Measurements from ENCODE around the gene NUP210.

Gene NUP210

DNA sequence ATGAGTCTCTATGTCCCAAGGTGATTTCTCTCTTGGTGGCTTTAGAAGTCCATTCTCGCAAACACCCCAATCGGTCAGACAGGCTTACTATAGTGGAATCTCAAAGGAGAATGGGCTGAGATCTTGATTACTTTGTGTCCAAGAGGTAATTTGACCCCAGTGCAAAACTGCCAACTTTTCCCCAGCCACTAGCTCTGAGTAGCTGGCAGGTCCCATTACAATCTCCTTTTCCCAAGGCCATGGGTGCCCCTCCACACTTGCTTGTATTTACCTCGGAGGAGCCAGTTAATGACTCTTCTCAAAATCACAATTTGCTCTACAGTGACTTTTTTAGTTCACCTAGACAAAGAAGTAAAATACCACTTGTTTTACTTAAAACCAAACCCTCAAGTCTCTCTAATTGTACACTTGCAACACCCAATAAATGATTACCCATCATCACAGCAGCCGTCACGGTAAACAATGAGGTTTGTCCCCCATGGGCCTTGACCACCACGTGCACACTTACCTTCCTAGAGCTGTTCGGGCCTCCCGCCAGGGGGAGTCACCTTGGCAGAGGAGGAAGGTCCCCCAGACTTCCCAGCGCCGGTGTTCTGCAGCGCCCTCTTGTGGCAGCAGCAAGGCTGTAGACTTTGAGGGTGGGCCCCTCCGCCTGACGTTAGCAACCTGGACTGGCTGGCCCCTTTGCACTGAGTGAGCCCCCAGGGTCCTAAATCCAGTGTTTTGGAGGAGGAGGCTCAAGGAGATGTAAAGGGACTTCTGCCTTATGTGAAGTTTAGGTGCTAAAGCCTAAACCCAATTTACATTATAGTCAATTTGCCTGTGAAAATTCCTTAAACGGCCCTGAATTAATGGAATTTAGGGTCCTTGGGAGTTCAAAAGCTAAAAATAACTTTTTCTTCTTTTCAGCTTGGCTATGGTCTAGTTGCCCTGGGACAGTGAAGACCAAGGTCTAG lies 41.3 kb upstream of the NUP210 start:
- TF ChIP-seq, protein P1, sequence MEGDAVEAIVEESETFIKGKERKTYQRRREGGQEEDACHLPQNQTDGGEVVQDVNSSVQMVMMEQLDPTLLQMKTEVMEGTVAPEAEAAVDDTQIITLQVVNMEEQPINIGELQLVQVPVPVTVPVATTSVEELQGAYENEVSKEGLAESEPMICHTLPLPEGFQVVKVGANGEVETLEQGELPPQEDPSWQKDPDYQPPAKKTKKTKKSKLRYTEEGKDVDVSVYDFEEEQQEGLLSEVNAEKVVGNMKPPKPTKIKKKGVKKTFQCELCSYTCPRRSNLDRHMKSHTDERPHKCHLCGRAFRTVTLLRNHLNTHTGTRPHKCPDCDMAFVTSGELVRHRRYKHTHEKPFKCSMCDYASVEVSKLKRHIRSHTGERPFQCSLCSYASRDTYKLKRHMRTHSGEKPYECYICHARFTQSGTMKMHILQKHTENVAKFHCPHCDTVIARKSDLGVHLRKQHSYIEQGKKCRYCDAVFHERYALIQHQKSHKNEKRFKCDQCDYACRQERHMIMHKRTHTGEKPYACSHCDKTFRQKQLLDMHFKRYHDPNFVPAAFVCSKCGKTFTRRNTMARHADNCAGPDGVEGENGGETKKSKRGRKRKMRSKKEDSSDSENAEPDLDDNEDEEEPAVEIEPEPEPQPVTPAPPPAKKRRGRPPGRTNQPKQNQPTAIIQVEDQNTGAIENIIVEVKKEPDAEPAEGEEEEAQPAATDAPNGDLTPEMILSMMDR (IDR thresholded peaks at IDR 0.05; ENCODE audit: insufficient read depth, low read depth, low read length, missing control alignments): peak; percentile 93
- no peak overlapping the region for H3K4me3 ChIP-seq (ENCODE audit: low read depth, low read length)
- peak; percentile 90 for DNase-seq (ENCODE audit: low read depth)

DNA sequence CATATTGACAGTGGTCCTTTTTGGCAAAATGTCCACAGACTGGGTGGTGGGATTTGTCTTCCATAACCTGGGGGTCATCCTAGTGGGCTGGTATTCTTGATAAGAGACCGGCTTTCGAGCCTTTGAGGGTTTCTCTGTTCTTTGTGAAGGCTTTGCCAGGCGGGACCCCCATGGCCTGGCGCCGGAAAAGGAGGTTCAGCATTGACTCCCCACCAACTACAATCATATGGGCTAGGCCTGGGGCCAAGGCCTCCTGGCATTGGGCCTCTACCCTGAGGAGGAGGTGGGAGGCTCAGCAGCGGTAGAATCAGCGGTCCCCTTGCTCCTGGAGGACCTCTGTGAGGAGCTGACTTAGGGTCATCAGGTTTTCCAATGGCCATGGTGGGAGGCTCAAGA lies 40.2 kb upstream of the NUP210 start:
- TF ChIP-seq, protein P1 (IDR thresholded peaks at IDR 0.05; ENCODE audit: insufficient read depth, low read depth, low read length, missing control alignments): no peak
- H3K4me3 ChIP-seq (ENCODE audit: low read depth, low read length): no peak overlapping the region
- no peak for DNase-seq (ENCODE audit: low read depth)

DNA sequence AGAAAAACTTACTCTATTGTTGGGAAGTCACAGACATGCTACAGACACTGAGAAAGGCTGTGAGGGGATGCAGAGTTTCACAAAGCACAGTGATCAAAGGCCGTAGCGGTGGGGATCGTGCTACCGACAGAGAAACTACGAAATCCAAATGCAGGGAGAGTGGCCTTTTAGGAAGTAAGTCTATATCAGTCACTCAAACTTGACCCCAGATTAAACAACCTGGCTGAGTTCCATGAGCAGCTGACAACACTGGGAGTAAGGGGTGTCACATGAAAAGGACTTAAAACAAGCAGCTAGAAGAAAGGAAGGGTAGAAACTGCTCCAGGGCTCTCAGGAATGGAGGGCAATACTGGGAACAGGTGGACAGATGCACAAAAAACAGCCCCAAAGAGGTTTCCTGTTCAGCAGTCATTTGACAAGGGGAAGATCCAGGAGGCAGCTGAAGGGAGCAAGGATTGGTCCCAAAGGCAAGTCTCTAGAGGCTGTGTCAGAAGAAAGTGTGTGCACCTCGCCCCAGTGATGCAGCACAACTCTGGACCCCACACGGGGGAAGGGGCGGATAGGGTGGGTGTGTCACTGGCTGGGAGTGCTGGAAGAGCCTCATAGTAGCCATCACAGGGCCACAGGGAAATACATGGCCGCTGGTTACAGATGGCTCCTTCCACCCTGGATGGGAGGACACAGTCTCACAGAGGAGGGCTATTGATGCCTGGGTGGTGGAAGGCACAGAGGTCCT lies 39.7 kb upstream of the NUP210 start:
- no peak for DNase-seq (ENCODE audit: low read depth)
- TF ChIP-seq, protein P1 (IDR thresholded peaks at IDR 0.05; ENCODE audit: insufficient read depth, low read depth, low read length, missing control alignments): no peak
- no peak overlapping the region for H3K4me3 ChIP-seq (ENCODE audit: low read depth, low read length)

DNA sequence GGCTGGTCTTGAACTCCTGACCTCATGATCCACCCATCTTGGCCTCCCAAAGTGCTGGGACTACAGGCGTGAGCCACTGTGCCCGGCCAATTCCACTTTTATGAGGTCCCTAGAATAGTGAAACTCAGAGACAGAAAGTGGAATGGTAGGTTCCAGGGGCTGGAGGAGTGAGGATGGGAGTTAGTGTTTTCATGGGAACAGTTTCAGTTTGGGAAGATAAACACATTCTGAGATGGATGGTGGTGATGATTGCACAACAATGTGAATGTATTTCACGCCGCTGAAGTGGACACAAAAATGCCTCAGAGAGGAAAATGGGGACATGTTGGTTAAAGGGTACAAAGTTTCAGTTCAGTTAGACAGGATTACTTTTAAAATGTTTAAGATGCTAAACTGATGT lies 37.5 kb upstream of the NUP210 start:
- no peak for DNase-seq (ENCODE audit: low read depth)
- H3K4me3 ChIP-seq (ENCODE audit: low read depth, low read length): no peak overlapping the region
- TF ChIP-seq, protein P1 (IDR thresholded peaks at IDR 0.05; ENCODE audit: insufficient read depth, low read depth, low read length, missing control alignments): no peak

DNA sequence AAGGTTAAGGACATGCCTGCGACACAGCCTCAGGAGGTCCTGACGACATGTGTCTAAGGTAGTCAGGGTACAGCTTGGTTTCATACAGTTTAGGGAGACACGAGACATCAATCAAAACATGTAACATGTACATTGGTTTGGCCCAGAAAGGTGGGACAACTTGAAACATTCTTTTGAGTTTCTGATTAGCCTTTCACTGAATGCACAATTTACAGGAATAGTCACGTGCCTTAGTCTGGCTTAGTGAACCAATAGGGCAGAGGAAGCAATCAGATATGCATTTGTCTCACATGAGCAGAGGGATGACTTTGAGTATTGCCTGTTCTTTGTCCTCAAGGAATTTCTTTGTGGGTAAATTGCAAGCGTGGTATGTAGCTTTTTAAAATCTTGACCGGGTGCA lies 35.5 kb upstream of the NUP210 start:
- no peak overlapping the region for H3K4me3 ChIP-seq (ENCODE audit: low read depth, low read length)
- DNase-seq (ENCODE audit: low read depth): no peak
- TF ChIP-seq, protein P1 (IDR thresholded peaks at IDR 0.05; ENCODE audit: insufficient read depth, low read depth, low read length, missing control alignments): no peak

DNA sequence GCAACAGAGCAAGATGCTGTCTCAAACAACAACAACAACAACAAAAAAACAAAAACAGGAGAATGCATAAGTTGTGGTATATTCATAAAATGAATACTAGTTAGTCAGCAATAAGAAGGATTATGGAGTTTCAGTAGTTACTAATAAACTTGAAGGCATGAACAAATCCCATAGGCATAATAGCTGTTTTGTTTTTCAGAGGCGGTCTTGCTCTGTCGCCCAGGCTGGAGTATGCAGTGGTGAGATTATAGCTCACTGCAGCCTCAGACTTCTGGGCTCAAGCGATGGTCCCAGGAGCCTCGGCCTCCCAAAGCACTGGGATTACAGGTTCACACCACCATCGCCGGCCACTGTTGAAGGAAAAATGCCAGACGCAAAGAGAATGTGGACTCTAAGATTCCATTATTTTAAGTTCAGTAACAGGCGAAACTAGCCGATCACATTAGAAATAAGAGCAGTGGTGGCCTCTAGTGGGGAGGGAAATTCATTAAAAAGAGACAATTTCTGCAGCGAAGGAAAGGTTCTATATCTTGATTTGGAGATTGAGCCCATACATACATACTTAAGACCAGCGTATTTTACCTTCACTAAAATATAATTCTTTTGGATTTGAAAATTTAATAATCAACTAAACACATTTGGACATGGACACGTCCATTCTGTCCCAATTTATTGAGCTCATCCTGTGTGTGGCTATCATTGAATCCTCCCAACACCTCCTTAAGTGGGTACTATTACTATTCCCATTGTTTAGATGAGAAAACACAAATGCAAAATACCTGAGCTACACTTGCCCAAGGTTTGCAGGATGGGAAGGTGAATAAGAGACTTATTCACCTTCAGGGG lies 32.6 kb upstream of the NUP210 start:
- TF ChIP-seq, protein P1 (IDR thresholded peaks at IDR 0.05; ENCODE audit: insufficient read depth, low read depth, low read length, missing control alignments): peak; percentile 64
- peak; percentile 64 for DNase-seq (ENCODE audit: low read depth)
- H3K4me3 ChIP-seq (ENCODE audit: low read depth, low read length): peak overlapping the region; percentile 55

All from GM12865 (cell line).